GM12878 (cell line): Measurements from ENCODE around the gene KLHL22. TPM values are rescaled to one million over a fixed set of nuclear protein-coding genes. Genes with fewer than 3 reads are reported as not detected.

Experiments
- BHLHE40 ChIP-seq, 2 experiments: fragments of 450-650 bp in 1 of 2; IDR thresholded peaks; 2 replicates each; pipeline ENCODE4 v1.6.1; 2011 to 2017; ENCODE audit warnings: low read depth in 2 of 2, borderline replicate concordance in 1 of 2, improper control_type of control experiment in 1 of 2, low read length in 1 of 2, mild to moderate bottlenecking in 1 of 2
- CHD4 ChIP-seq: fragments of 200-600 bp; sonication (generic); IDR thresholded peaks from 2 replicates; pipeline ENCODE4 v1.6.1; 2016; ENCODE audit warnings: mild to moderate bottlenecking
- EZH2 ChIP-seq: IDR thresholded peaks from 2 replicates; pipeline ENCODE4 v1.6.1; 2012; ENCODE audit warnings: low read depth, mild to moderate bottlenecking, control low read depth, inconsistent platforms, low read length, borderline replicate concordance; ENCODE audit not compliant: control insufficient read depth
- MTA3 ChIP-seq: IDR thresholded peaks from 2 replicates; pipeline ENCODE4 v1.6.1; 2012; ENCODE audit warnings: low read length, inconsistent platforms, borderline replicate concordance
- NBN ChIP-seq: fragments of 450-650 bp; IDR thresholded peaks from 2 replicates; pipeline ENCODE4 v1.6.1; 2016
- PKNOX1 ChIP-seq: fragments of 450-650 bp; IDR thresholded peaks from 2 replicates; pipeline ENCODE4 v1.6.1; 2016; ENCODE audit warnings: mild to moderate bottlenecking
- POLR2AphosphoS2 ChIP-seq: IDR thresholded peaks from 2 replicates; pipeline ENCODE4 v1.6.1; 2011; ENCODE audit warnings: low read depth, mild to moderate bottlenecking, low read length, improper control_type of control experiment, moderate library complexity
- POU2F2 ChIP-seq: IDR thresholded peaks from 3 replicates; pipeline ENCODE4 v1.6.1; 2011; ENCODE audit warnings: low read depth, mild to moderate bottlenecking, low read length, borderline replicate concordance
- REST ChIP-seq: IDR thresholded peaks from 2 replicates; pipeline ENCODE4 v1.6.1; 2012; ENCODE audit warnings: mild to moderate bottlenecking, low read depth, low read length
- SIX5 ChIP-seq: IDR thresholded peaks from 2 replicates; pipeline ENCODE4 v1.6.1; 2011; ENCODE audit warnings: mild to moderate bottlenecking, low read depth, low read length, moderate library complexity; ENCODE audit not compliant: severe bottlenecking
- polyA plus RNA-seq, 11 experiments: library from polyadenylated mRNA; depleted of rRNA in 4 of 11; unstranded in 6 of 11; stranded (reverse) in 5 of 11; fragments of >200 nt; fragmentation: Nextera tagmentation in 4 of 11; fragmentation: Illumina TruSeq in 1 of 11; extraction: Ambion mirVana in 4 of 11; extraction: Trizol in 1 of 11; gene quantifications; 1 replicate in 1 of 11; 2 replicates in 10 of 11; pipeline versions ENCODE4 v1.2.1 to v1.2.3, GENCODE V29; 2011 to 2016; ENCODE audit warnings: inconsistent platforms in 2 of 11, missing spikeins in 2 of 11, low read depth in 1 of 11
- total RNA-seq, 4 experiments: library from RNA; depleted of rRNA in 3 of 4; stranded (reverse); fragments of >200 nt in 3 of 4; fragmentation: Illumina TruSeq in 1 of 4; extraction: Trizol in 1 of 4; gene quantifications; 2 replicates each; pipeline versions ENCODE4 v1.2.1 to v1.2.3, GENCODE V29; 2013 to 2021

The KLHL22 gene
- total and polyA plus RNA-seq, 10 of the 15 experiments (the other 5 are each of a cell fraction or from before 2014, with no cell fraction given) = 0.06 to 22.1 (median 14.2) TPM

GRCh38 chr22:20393705-20394476, 101.7 kb downstream of the KLHL22 start, which contains the start of gene ZNF74 (continued):
- no peak for TF ChIP-seq PKNOX1
- no peak for TF ChIP-seq MTA3
- TF ChIP-seq POU2F2 = 0 out of 3 replicates have a peak, but pooled peaks have one; percentile 40
- no peak for TF ChIP-seq EZH2
- TF ChIP-seq SIX5 = peak; percentile 89
- no peak for TF ChIP-seq REST
- 0 out of 4 replicates have a peak, but pooled peaks of 1 of the 2 experiments have one; percentile 48 for TF ChIP-seq BHLHE40 (IDR thresholded peaks at IDR 0.05; ENCODE audit: borderline replicate concordance in 1 of 2, low read depth in 2 of 2, low read length in 1 of 2)
- TF ChIP-seq CHD4 = no peak
- no peak for TF ChIP-seq POLR2AphosphoS2
- no peak for TF ChIP-seq NBN
